Neuronal stem cell (in vitro differentiated cells): ENCODE data around the gene HSFX2.
A peak's percentile ranks its signal among the peaks of the same experiment; 100 is the strongest.

ENCODE experiments used
- DNase-seq: peaks from one replicate; pipeline ENCODE4 v3.0.0-alpha.2; 2013; ENCODE audit warnings: low spot score
- H2AFZ ChIP-seq: one replicate; pipeline ENCODE4 v1.6.1; 2013; ENCODE audit warnings: mild to moderate bottlenecking, low read length, inconsistent platforms
- H2AK5ac ChIP-seq: 2 replicates; pipeline ENCODE4 v1.6.1; 2013; ENCODE audit warnings: low read depth, mild to moderate bottlenecking, inconsistent platforms, low read length, moderate library complexity, mixed read lengths
- H2BK120ac ChIP-seq: 2 replicates; pipeline ENCODE4 v1.6.1; 2013; ENCODE audit warnings: low read depth, mild to moderate bottlenecking, inconsistent platforms, low read length, moderate library complexity, mixed read lengths
- H2BK12ac ChIP-seq: one replicate; pipeline ENCODE4 v1.6.1; 2013; ENCODE audit warnings: low read length, inconsistent platforms
- H2BK15ac ChIP-seq: 2 replicates; pipeline ENCODE4 v1.6.1; 2013; ENCODE audit warnings: mild to moderate bottlenecking, low read length, inconsistent platforms, mixed read lengths
- H2BK5ac ChIP-seq: one replicate; pipeline ENCODE4 v1.6.1; 2013; ENCODE audit warnings: inconsistent platforms, mild to moderate bottlenecking, low read length, moderate library complexity
- H3K14ac ChIP-seq: one replicate; pipeline ENCODE4 v1.6.1; 2013; ENCODE audit warnings: low read length, inconsistent platforms
- H3K18ac ChIP-seq: 2 replicates; pipeline ENCODE4 v1.6.1; 2013; ENCODE audit warnings: low read length, inconsistent platforms
- H3K23ac ChIP-seq: 2 replicates; pipeline ENCODE4 v1.6.1; 2013; ENCODE audit warnings: low read depth, mild to moderate bottlenecking, mixed read lengths, low read length, inconsistent platforms; ENCODE audit not compliant: poor library complexity
- H3K27ac ChIP-seq: replicated peaks from 3 replicates; pipeline ENCODE4 v1.5.1; 2013; ENCODE audit warnings: low read length, inconsistent platforms
- H3K27me3 ChIP-seq, 3 experiments: 2 replicates each; pipeline ENCODE4 v1.6.1; 2013; ENCODE audit warnings: low read length in 3 of 3, mild to moderate bottlenecking in 2 of 3, inconsistent platforms in 1 of 3, low read depth in 1 of 3, mixed read lengths in 1 of 3, moderate library complexity in 1 of 3; ENCODE audit not compliant: control insufficient read depth in 3 of 3, insufficient read depth in 3 of 3
- H3K36me3 ChIP-seq, 2 donors: replicated peaks in 1 of 2; 2 replicates each; pipeline ENCODE4 v1.6.1; 2013; ENCODE audit warnings: low read length in 2 of 2; ENCODE audit not compliant: control insufficient read depth in 2 of 2, insufficient read depth in 2 of 2
- H3K4ac ChIP-seq: 2 replicates; pipeline ENCODE4 v1.6.1; 2013; ENCODE audit warnings: inconsistent platforms, mild to moderate bottlenecking, low read length, moderate library complexity
- H3K4me1 ChIP-seq, 2 donors: 1 replicate in 1 of 2; 2 replicates in 1 of 2; pipeline ENCODE4 v1.6.1; 2013; ENCODE audit warnings: low read length in 2 of 2, low read depth in 1 of 2; ENCODE audit not compliant: control insufficient read depth in 2 of 2, insufficient read depth in 1 of 2
- H3K4me2 ChIP-seq: one replicate; pipeline ENCODE4 v1.6.1; 2013; ENCODE audit warnings: mild to moderate bottlenecking, low read length, inconsistent platforms; ENCODE audit not compliant: insufficient read depth, poor library complexity, severe bottlenecking
- H3K4me3 ChIP-seq, 2 donors: 2 replicates each; pipeline ENCODE4 v1.5.1; 2013; ENCODE audit warnings: low read length in 2 of 2, mild to moderate bottlenecking in 2 of 2, inconsistent platforms in 1 of 2, moderate library complexity in 1 of 2
- H3K79me1 ChIP-seq: one replicate; pipeline ENCODE4 v1.6.1; 2013; ENCODE audit warnings: low read depth, mild to moderate bottlenecking, inconsistent platforms, low read length, moderate library complexity
- H3K9ac ChIP-seq: one replicate; pipeline ENCODE4 v1.6.1; 2013; ENCODE audit warnings: mild to moderate bottlenecking, low read depth, low read length, inconsistent platforms; ENCODE audit not compliant: poor library complexity
- H3K9me3 ChIP-seq, 2 donors: replicated peaks in 1 of 2; 2 replicates each; pipeline versions ENCODE3 to v1.6.1; 2013; ENCODE audit warnings: low read length in 2 of 2, mild to moderate bottlenecking in 2 of 2, inconsistent platforms in 1 of 2, low read depth in 1 of 2, mixed read lengths in 1 of 2, moderate library complexity in 1 of 2; ENCODE audit not compliant: control insufficient read depth in 2 of 2, insufficient read depth in 1 of 2
- H4K8ac ChIP-seq: one replicate; pipeline ENCODE4 v1.6.1; 2013; ENCODE audit warnings: low read depth, mild to moderate bottlenecking, inconsistent platforms, low read length, moderate library complexity
- H4K91ac ChIP-seq: one replicate; pipeline ENCODE4 v1.6.1; 2013; ENCODE audit warnings: low read length, low read depth, mild to moderate bottlenecking, inconsistent platforms; ENCODE audit not compliant: poor library complexity
- WGBS, 2 donors: extraction: QIAGEN DNeasy Blood & Tissue Kit; methylation state at CpG; one replicate each; pipeline ENCODE4 v1.1.7; 2013; ENCODE audit warnings: missing lambda C conversion rate in 2 of 2, mixed read lengths in 1 of 2; ENCODE audit not compliant: insufficient read length in 2 of 2, insufficient replicate concordance in 1 of 2; ENCODE audit errors: extremely low coverage in 2 of 2; 5-methylcytosine and 5-hydroxymethylcytosine counted together

The HSFX2 gene

GRCh38 chrX:149630681-149631233 is 35.6 kb upstream of the HSFX2 start:
- H3K23ac ChIP-seq, result no peak overlapping the region
- H4K8ac ChIP-seq, result no peak overlapping the region
- H2BK5ac ChIP-seq, result no peak overlapping the region
- H3K9me3 ChIP-seq, result no peaks in the 10 kb centered on the region
- H3K14ac ChIP-seq, result no peak overlapping the region
- H3K27ac ChIP-seq, result no peak overlapping the region
- no peak overlapping the region for H2BK120ac ChIP-seq
- no peak overlapping the region for H4K91ac ChIP-seq
- H3K4me2 ChIP-seq, result peak overlapping the region; percentile 40
- peaks cover 0 to 18% (median 3%) of the 10 kb centered on the region in 3 experiments for H3K27me3 ChIP-seq
- H3K36me3 ChIP-seq, result no peaks in the 10 kb centered on the region
- peak overlapping the region; percentile 68 to 96 for H3K4me3 ChIP-seq
- no peak overlapping the region for H2BK12ac ChIP-seq
- H2BK15ac ChIP-seq, result no peak overlapping the region
- H2AK5ac ChIP-seq, result no peak overlapping the region
- no peak overlapping the region for H3K18ac ChIP-seq
- peak overlapping the region; percentile 77 for H3K9ac ChIP-seq
- no peaks in the 10 kb centered on the region for H3K4me1 ChIP-seq
- H3K79me1 ChIP-seq, result peaks cover 1% of the 10 kb centered on the region
- H2AFZ ChIP-seq, result peak overlapping the region; percentile 91
- no peak for DNase-seq
- no CpG with 5 or more reads among the region's 16 CpGs for WGBS, 2 donors
- H3K4ac ChIP-seq, result no peak overlapping the region

DNA sequence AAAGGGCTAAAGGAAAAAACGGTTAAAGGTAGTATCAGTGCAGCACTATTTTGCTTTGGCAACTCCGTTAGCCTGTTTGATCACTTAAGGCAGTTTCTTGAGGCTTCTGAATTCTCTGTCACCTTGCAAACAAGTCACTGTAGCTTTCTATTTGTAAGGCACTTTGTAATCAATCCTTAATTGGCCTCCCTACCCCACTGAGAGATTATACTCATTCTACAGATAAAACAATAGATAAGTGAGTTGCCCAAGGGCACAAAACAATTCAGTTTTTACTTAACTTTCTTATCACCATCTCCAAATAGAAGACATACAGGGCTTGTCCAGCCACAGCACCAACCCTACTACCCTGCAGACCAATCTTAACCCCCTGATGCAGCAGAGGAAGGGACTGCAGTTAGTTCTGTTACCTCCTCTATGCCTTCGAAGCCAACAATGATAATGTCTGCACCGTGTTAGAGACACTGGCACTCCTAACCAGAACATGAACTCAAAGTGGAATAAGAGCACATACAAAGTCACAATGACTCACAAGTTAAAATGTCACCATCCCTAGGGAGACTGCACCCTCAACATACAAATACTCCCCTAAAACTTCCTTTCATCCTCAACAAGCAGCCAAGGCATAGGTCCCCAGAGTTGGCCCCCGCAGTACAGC is 34.7 kb upstream of the HSFX2 start:
- Histone ChIP-seq H3K36me3 (no peaks in the 10 kb centered on the region), H2BK5ac (no peak overlapping the region), H2BK120ac (no peak overlapping the region), H3K4me1 (no peaks in the 10 kb centered on the region), H3K27ac (no peak overlapping the region), H3K27me3 (peaks cover 0 to 14% (median 3%) of the 10 kb centered on the region in 3 experiments), H2BK12ac (no peak overlapping the region), H3K4ac (no peak overlapping the region), H3K14ac (no peak overlapping the region), H3K9me3 (no peaks in the 10 kb centered on the region), H4K8ac (no peak overlapping the region), H3K4me3 (peak overlapping the region in 1 of 2 donors; percentile 68), H4K91ac (no peak overlapping the region), H2BK15ac (no peak overlapping the region), H2AFZ (no peak overlapping the region), H3K18ac (no peak overlapping the region), H3K23ac (no peak overlapping the region), H2AK5ac (no peak overlapping the region), H3K9ac (no peak overlapping the region), H3K4me2 (peak overlapping the region; percentile 11), H3K79me1 (peaks cover 1% of the 10 kb centered on the region)
- DNase-seq, result no peak
- no CpG with 5 or more reads among the region's 5 CpGs for WGBS, 2 donors

DNA sequence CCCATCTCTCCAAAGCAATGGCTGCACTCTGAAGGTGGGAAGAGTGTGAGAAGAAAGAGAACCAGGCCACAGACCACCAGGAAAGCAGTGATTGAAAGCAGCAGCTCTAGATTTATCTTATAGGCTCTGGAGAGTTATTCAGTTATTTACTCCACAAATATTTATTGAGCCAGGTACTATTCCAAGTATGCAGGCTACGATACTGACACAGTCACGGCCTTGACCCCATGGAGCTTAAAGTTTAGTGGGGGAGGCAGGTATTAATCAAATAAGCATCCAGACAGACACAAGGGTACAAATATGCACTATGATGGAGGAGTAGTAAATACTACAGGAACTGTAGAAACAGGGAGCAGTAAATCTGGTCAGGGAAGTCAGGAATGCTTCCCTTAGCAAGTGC is 33.7 kb upstream of the HSFX2 start:
- no peak overlapping the region for H2AFZ ChIP-seq
- no peak overlapping the region for H2BK15ac ChIP-seq
- no peak overlapping the region for H4K8ac ChIP-seq
- peaks cover 0 to 14% (median 3%) of the 10 kb centered on the region in 3 experiments for H3K27me3 ChIP-seq
- no CpG with 5 or more reads among the region's 2 CpGs for WGBS, 2 donors
- no peak overlapping the region for H2BK12ac ChIP-seq
- H2AK5ac ChIP-seq, result no peak overlapping the region
- no peak overlapping the region for H2BK120ac ChIP-seq
- DNase-seq, result no peak
- no peak overlapping the region for H3K14ac ChIP-seq
- no peak overlapping the region for H3K4me2 ChIP-seq
- H3K79me1 ChIP-seq, result peaks cover 1% of the 10 kb centered on the region
- H2BK5ac ChIP-seq, result no peak overlapping the region
- no peak overlapping the region for H3K27ac ChIP-seq
- H3K23ac ChIP-seq, result no peak overlapping the region
- no peak overlapping the region for H4K91ac ChIP-seq
- no peaks in the 10 kb centered on the region for H3K9me3 ChIP-seq
- no peaks in the 10 kb centered on the region for H3K36me3 ChIP-seq
- H3K4ac ChIP-seq, result no peak overlapping the region
- H3K18ac ChIP-seq, result no peak overlapping the region
- no peak overlapping the region for H3K4me3 ChIP-seq
- H3K9ac ChIP-seq, result no peak overlapping the region
- no peaks in the 10 kb centered on the region for H3K4me1 ChIP-seq

GRCh38 chrX:149628280-149628679 is 33.2 kb upstream of the HSFX2 start:
- Histone ChIP-seq H3K4ac (no peak overlapping the region), H2AFZ (no peak overlapping the region), H2BK12ac (no peak overlapping the region), H2BK15ac (no peak overlapping the region), H2BK120ac (no peak overlapping the region), H3K27ac (no peak overlapping the region), H2BK5ac (no peak overlapping the region), H4K91ac (no peak overlapping the region), H3K18ac (no peak overlapping the region), H4K8ac (no peak overlapping the region), H3K36me3 (no peaks in the 10 kb centered on the region), H2AK5ac (no peak overlapping the region), H3K27me3 (peaks cover 0 to 12% (median 3%) of the 10 kb centered on the region in 3 experiments), H3K23ac (no peak overlapping the region), H3K4me2 (no peak overlapping the region), H3K9ac (no peak overlapping the region), H3K4me1 (no peaks in the 10 kb centered on the region), H3K79me1 (peaks cover 1% of the 10 kb centered on the region), H3K9me3 (no peaks in the 10 kb centered on the region), H3K14ac (no peak overlapping the region), H3K4me3 (no peak overlapping the region)
- no CpG with 5 or more reads among the region's 3 CpGs for WGBS, 2 donors
- no peak for DNase-seq
